ENCODE measurements around the gene SEMA5A. TPM values are rescaled to one million over a fixed set of nuclear protein-coding genes. Genes with fewer than 3 reads are reported as not detected.

The SEMA5A gene
- total RNA-seq, 1 donor from 2014 or later, result 13.8 TPM

- FAIRE-seq (no peak), DNase-seq (ENCODE audit: low read depth) (no peak)
- TF ChIP-seq CTCF (IDR thresholded peaks at IDR 0.05; ENCODE audit: insufficient read depth, low read depth, low read length), result peak; percentile 40
- TF ChIP-seq EZH2 (IDR thresholded peaks at IDR 0.05; ENCODE audit: insufficient read depth, low read length), result no peak
- Histone ChIP-seq H2AFZ (ENCODE audit: low read depth, low read length) (no peak overlapping the region), H3K4me3 (ENCODE audit: insufficient read depth, low read depth, low read length) (no peak overlapping the region), H4K20me1 (ENCODE audit: insufficient read depth, low read length) (no peaks in the 10 kb centered on the region), H3K79me2 (ENCODE audit: insufficient read depth, low read length) (no peaks in the 10 kb centered on the region), H3K4me2 (ENCODE audit: low read length) (no peak overlapping the region), H3K9me3 (ENCODE audit: insufficient read depth, low read depth, low read length) (no peaks in the 10 kb centered on the region), H3K27ac (ENCODE audit: low read depth, low read length) (no peak overlapping the region), H3K4me1 (ENCODE audit: insufficient read depth, low read length) (no peaks in the 10 kb centered on the region), H3K36me3 (ENCODE audit: insufficient read depth, low read length) (no peaks in the 10 kb centered on the region), H3K27me3 (ENCODE audit: insufficient read depth, low read length) (no peaks in the 10 kb centered on the region), H3K9ac (ENCODE audit: low read length) (no peak overlapping the region)
- no peaks in the 10 kb centered on the region for H3K4me1 Mint-ChIP-seq (ENCODE audit: low read depth, unreplicated experiment)
- H3K4me3 Mint-ChIP-seq (ENCODE audit: unreplicated experiment), result no peak overlapping the region
- no peak overlapping the region for H3K27ac Mint-ChIP-seq (ENCODE audit: unreplicated experiment)
- peaks cover 2% of the 10 kb centered on the region for H3K9me3 Mint-ChIP-seq (ENCODE audit: unreplicated experiment)
- no peaks in the 10 kb centered on the region for H3K27me3 Mint-ChIP-seq (ENCODE audit: low read depth, unreplicated experiment)
- no peaks in the 10 kb centered on the region for H3K36me3 Mint-ChIP-seq (ENCODE audit: low read depth, unreplicated experiment)
Observed at GRCh38 chr5:9498541-9499497, 47.1 kb downstream of the SEMA5A start.

- no peak for TF ChIP-seq EZH2 (IDR thresholded peaks at IDR 0.05; ENCODE audit: insufficient read depth, low read length)
- no peak for TF ChIP-seq CTCF (IDR thresholded peaks at IDR 0.05; ENCODE audit: insufficient read depth, low read depth, low read length)
- Histone ChIP-seq H3K36me3 (ENCODE audit: insufficient read depth, low read length) (no peaks in the 10 kb centered on the region), H3K4me1 (ENCODE audit: insufficient read depth, low read length) (no peaks in the 10 kb centered on the region), H3K27ac (ENCODE audit: low read depth, low read length) (no peak overlapping the region), H4K20me1 (ENCODE audit: insufficient read depth, low read length) (no peaks in the 10 kb centered on the region), H3K4me3 (ENCODE audit: insufficient read depth, low read depth, low read length) (no peak overlapping the region), H3K4me2 (ENCODE audit: low read length) (no peak overlapping the region), H3K27me3 (ENCODE audit: insufficient read depth, low read length) (no peaks in the 10 kb centered on the region), H3K9me3 (ENCODE audit: insufficient read depth, low read depth, low read length) (no peaks in the 10 kb centered on the region), H2AFZ (ENCODE audit: low read depth, low read length) (no peak overlapping the region), H3K79me2 (ENCODE audit: insufficient read depth, low read length) (no peaks in the 10 kb centered on the region), H3K9ac (ENCODE audit: low read length) (no peak overlapping the region)
- no peaks in the 10 kb centered on the region for H3K36me3 Mint-ChIP-seq (ENCODE audit: low read depth, unreplicated experiment)
- H3K4me3 Mint-ChIP-seq (ENCODE audit: unreplicated experiment), result no peak overlapping the region
- H3K27me3 Mint-ChIP-seq (ENCODE audit: low read depth, unreplicated experiment), result no peaks in the 10 kb centered on the region
- FAIRE-seq (no peak), DNase-seq (ENCODE audit: low read depth) (no peak)
- H3K27ac Mint-ChIP-seq (ENCODE audit: unreplicated experiment), result no peak overlapping the region
- H3K9me3 Mint-ChIP-seq (ENCODE audit: unreplicated experiment), result peaks cover 2% of the 10 kb centered on the region
- H3K4me1 Mint-ChIP-seq (ENCODE audit: low read depth, unreplicated experiment), result no peaks in the 10 kb centered on the region
Observed at GRCh38 chr5:9497347-9497746, 48.5 kb downstream of the SEMA5A start.

GRCh38 chr5:9496801-9497200, 49.1 kb downstream of the SEMA5A start:
- Histone ChIP-seq H3K9me3 (ENCODE audit: insufficient read depth, low read depth, low read length) (no peaks in the 10 kb centered on the region), H3K9ac (ENCODE audit: low read length) (no peak overlapping the region), H3K4me3 (ENCODE audit: insufficient read depth, low read depth, low read length) (no peak overlapping the region), H4K20me1 (ENCODE audit: insufficient read depth, low read length) (no peaks in the 10 kb centered on the region), H3K27me3 (ENCODE audit: insufficient read depth, low read length) (no peaks in the 10 kb centered on the region), H3K4me2 (ENCODE audit: low read length) (no peak overlapping the region), H3K27ac (ENCODE audit: low read depth, low read length) (no peak overlapping the region), H2AFZ (ENCODE audit: low read depth, low read length) (no peak overlapping the region), H3K36me3 (ENCODE audit: insufficient read depth, low read length) (no peaks in the 10 kb centered on the region), H3K79me2 (ENCODE audit: insufficient read depth, low read length) (no peaks in the 10 kb centered on the region), H3K4me1 (ENCODE audit: insufficient read depth, low read length) (no peaks in the 10 kb centered on the region)
- Mint-ChIP-seq H3K9me3 (ENCODE audit: unreplicated experiment) (peaks cover 2% of the 10 kb centered on the region), H3K27ac (ENCODE audit: unreplicated experiment) (no peak overlapping the region), H3K27me3 (ENCODE audit: low read depth, unreplicated experiment) (no peaks in the 10 kb centered on the region), H3K36me3 (ENCODE audit: low read depth, unreplicated experiment) (no peaks in the 10 kb centered on the region), H3K4me1 (ENCODE audit: low read depth, unreplicated experiment) (no peaks in the 10 kb centered on the region), H3K4me3 (ENCODE audit: unreplicated experiment) (no peak overlapping the region)
- FAIRE-seq (no peak), DNase-seq (ENCODE audit: low read depth) (no peak)
- TF ChIP-seq EZH2 (IDR thresholded peaks at IDR 0.05; ENCODE audit: insufficient read depth, low read length) (no peak), CTCF (IDR thresholded peaks at IDR 0.05; ENCODE audit: insufficient read depth, low read depth, low read length) (no peak)

Data from astrocyte (in vitro differentiated cells and primary cell).